NCI-H2171 treated with DMSO at 0.1 percent for 48 hours (cell line): ENCODE data around the gene FAAP100.

Source experiments
- DNase-seq: peaks from one replicate; lab custom pipeline; 2025; lab: John Stamatoyannopoulos, UW

FAAP100 gene

DNA sequence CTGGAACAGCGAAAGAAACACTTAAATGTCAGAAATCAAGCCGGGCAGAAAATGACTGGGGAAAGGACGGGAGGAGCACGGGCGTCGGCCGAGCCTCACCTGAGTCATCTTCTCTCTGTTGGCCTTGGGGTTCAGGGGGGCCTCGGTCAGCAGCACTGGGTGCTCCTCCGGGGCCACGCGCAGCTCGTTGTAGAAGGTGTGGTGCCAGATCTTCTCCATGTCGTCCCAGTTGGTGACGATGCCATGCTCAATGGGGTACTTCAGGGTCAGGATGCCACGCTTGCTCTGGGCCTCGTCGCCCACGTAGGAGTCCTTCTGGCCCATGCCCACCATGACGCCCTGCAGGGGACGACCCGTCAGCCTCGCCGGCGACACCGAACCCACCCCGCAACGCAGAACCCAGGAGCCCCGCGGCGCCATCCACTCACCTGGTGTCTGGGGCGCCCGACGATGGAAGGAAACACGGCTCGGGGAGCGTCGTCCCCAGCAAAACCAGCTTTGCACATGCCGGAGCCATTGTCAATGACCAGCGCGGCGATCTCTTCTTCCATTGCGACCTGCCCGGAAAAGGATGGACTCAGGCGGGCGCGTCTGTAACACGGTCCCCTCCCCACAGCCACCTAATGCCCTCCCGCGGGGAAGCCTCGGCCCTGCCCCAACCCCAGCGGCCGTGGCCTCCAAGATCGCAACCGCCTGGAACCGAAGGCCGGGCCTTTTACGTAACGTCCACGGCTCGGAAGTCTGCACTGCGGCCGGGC, 40.2 kb downstream of the FAAP100 start:
- DNase-seq = no peak

DNA sequence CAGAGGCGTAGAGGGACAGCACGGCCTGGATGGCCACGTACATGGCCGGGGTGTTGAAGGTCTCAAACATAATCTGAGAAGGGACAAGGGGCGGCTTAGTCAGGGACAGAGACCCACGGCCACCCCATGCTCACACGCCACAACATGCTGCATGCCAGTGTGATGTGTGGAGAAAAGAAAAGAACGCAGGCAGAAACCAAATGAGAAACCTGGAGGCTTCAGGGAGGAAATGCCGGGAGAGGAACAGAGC, 40.7 kb downstream of the FAAP100 start:
- no peak for DNase-seq

DNA sequence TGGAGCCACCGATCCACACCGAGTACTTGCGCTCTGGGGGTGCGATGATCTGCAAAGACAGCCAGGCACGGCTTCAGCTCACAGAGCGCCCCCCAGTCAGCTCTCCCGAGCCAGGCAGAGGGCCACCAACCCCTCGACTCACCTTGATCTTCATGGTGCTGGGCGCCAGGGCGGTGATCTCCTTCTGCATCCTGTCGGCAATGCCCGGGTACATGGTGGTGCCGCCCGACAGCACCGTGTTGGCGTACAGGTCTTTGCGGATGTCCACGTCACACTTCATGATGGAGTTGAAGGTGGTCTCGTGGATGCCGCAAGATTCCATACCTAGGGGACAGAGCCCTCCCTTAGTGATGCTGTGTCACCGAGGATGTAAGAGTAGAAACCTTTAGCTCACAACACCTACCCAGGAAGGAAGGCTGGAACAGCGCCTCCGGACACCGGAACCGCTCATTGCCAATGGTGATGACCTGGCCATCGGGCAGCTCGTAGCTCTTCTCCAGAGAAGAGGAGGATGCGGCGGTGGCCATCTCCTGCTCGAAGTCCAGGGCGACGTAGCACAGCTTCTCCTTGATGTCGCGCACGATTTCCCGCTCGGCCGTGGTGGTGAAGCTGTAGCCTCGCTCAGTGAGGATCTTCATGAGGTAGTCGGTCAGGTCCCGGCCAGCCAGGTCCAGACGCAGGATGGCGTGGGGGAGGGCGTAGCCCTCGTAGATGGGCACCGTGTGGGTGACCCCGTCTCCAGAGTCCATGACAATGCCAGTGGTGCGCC, 41.2 kb downstream of the FAAP100 start:
- DNase-seq = no peak

DNA sequence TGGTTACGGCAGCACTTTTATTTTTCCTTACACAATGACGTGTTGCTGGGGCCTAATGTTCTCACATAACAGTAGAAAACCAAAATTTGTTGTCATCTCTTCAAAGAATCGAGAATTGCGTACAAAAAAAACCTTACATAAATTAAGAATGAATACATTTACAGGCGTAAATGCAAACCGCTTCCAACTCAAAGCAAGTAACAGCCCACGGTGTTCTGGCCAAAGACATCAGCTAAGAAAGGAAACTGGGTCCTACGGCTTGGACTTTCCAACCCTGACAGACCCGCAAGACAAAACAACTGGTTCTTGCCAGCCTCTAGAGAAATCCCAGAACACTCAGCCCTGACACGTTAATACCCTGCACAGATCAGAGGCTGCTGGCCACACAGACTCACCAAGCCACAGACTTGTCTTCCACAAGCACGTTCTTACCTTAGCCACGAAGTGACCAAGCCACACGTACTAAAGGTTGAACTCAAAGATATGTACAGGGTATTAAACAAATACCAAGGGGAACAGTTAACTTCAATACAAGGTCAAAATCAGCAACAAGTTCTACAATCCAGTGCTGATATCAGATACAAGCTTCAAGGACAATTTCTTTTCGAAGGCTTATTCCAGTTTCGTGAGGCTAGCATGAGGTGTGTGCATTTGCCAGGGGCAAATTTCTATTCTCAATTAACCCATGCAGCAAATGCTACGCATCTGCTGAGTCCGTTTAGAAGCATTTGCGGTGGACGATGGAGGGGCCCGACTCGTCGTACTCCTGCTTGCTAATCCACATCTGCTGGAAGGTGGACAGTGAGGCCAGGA, 42.0 kb downstream of the FAAP100 start:
- no peak for DNase-seq

DNA sequence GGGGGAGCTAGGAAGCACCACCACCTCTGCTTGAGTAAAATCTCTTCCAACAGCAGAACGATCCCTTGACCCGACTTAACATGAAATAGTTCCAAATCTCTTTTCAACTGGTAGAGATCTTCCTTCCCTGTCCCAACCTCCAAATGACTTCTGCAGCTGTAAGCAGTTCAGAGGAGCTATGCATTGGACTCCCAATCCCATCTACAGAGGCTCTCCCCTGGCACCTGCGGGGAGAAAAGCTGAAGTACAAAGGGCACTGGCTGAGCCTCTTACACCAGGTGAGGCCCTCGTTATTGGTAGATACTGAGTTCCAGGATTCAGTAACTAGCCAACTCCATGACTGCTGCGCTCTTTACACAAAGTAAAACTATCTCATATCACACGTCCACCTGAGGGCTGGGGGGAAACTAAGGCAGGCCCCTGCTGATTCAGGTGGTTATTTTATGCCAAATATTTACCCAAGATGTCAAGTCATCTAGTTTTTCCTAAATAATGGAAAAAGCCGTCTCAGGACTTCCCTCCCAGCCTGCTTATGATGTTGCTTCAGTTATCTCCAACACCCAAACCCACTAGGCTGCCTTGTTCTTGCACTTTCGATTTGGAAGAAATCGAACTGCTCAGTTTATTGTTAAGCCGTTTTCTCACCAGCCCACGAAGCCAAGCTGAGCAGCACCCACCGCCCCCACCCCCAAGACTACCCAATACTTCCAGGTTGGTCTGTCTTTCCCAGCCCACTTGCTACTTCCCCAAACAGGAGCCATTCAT, 42.8 kb downstream of the FAAP100 start:
- peak; percentile 31 for DNase-seq

DNA sequence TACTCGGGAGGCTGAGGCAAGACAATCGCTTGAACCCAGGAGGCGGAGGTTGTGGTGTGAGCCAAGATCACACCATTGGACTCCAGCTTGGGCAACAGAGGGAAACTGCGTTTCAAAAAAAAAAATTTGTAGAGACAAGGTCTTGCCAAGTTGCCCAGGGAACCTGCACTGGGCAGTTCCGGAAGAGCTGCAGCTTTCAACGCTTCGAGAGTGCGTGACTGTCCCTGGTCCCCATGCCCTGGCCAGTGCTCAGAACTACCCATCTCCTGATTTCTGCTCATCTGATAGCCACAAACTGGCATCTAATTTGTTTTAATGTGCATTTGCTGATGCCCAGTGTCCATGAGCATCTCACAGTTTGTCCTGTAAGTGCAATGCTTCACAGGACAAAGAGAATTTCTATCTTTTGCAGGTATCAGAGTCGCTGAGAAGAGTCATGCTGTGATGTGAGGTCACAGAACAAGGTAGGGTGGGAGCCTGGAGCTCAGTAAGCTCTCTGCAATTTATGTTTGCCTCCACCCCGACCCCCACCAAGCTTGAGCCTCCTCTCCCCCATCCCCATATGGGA, 43.4 kb downstream of the FAAP100 start:
- peak; percentile 27 for DNase-seq

DNA sequence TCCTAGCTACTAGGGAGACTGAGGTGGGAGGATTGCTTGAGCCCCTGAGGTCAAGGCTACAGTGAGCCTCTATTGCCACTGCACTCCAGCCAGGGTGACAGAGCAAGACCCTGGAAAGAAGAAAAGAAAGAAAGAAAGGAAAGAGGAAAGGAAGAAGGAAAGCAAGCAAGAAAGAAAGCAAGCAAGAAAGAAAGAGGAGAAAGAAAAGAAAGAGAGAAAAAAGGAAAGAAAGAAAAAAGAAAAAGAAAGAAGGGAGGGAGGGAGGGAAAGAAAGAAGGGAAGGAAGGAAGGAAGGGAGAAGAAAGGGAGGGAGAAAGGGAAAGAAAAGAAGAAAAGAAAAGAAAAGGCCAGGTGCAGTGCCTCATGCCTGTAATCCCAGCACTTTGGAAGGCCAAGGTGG, 48.5 kb downstream of the FAAP100 start:
- no peak for DNase-seq

DNA sequence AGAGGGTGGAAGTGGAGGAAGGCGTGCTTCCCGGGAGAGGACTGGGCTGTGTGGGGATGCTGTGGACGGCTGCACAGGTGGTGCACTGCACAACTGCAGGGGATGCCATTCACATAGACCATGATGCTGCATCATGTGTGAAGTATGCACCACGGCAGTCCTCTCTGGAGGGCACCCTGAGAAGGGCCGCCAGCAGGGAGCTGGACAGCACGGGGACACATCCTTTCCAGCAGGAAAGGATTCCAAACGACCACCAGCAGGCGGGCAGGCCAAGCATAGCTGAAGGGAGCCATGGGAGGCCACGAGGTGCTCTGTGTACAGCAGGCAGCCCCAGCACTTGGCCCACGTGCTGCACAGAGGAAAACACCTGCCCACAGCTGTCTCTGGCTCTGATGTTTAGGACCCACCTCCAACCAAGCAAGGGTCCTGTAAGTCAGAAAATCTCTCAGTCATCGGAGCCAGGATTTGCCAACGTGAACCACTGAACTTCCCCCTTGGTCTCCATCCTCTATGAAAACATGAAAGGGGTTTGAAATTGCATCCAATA, 49.6 kb downstream of the FAAP100 start:
- no peak for DNase-seq

DNA sequence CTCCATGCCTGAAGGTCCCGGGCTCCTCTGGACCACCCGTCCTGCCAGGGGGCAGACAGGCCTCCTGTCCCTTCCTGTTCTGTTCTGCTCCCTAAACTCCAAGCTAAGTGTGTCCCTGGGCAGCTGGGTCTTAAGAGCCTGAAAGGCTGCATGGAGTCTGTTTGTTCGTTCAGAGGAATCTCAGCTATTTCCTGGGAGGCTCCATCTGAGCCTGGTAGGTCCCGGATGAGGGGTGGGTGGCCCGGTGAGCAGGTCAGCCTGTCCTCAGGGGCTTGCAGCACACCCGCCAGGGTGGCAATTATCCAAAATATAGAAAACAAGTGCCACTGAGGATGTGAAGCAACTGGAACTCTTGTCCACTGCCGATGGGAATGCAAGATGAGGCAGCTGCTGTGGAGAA, 52.1 kb downstream of the FAAP100 start:
- no peak for DNase-seq

DNA sequence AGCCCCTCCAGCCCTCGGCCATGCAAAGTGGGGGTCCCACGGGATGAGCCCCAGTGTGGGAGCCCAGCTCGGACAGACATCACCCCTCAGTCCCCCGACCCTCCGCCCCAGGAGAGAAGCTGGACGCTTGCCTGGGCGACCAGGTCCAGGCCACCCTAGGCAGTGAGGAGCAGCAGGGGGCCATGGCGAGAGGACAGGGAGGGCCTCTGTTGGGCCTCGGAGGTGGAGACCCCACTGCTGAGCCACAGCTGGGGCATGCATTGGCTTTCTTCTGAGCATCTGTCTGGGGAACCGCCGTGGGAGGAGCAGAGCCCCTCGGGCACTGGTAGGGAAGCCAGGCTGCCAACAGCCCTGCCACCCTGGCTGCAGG, 52.6 kb downstream of the FAAP100 start:
- DNase-seq = no peak

DNA sequence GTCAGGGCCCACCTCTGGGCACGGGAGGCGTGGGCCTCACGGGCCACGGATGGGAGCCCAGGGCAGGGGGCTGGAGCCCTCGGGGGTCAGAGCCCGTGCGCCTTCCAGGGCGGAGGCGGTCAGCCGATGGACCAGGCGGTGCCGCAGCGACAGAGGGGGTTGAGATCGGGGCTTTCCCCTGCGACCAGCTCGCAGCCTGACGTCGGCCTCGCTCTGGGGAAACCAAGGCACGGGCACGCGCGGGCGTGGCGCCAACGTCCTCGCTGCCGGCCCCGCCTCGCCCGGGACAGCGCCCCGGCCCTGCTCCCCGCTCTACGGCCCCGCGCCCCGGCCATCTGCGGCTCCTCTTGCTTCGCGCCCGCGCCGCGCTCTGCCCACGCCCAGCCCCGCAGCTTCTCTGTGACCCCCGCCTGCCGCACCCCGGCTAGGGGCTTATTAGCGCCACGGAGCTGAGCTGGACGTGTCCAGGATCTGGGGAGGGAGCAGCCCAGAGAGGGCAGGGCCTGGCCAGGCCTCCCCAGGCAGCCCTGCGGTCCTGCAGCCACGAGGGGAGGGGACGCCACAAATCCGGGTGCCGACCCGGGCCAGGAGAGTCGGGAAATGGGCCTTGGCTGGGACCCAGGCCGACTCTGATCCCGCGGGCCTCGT, 53.1 kb downstream of the FAAP100 start:
- DNase-seq = no peak

DNA sequence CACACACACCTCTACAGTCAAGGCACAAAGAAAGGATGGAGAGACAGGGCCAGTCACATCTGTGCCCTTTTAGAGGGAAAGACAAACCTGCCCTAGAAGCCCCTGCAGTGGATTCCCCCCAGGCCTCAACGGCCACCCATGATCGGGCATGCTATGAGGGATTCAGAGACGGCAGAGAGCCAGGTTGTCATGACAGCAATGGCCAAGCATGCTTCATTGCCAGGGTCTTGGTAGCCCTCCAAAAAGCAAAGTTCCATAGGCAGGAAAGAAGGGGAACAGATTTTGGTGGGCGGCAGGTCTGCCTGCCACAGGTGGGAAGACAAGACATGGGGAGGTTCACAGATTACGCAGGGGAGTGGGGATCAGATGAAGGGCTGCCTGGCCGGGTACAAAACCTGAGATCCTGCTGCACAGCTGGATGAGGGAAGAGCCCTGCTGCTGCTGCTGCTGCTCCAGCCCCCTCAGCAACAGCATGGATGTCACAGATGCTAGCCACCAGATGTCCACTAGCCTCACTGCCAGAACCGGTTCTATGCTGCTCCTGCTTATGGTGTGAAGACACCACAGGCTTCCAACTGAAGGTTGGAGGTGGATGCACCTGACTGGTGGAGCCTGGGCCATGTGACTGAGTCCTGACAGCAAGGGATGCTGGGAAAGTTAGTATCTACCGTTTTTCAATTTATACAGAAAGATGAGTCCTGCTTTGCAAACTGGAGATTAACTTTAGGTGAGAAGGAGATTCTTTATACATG, 57.4 kb downstream of the FAAP100 start:
- peak; percentile 91 for DNase-seq

DNA sequence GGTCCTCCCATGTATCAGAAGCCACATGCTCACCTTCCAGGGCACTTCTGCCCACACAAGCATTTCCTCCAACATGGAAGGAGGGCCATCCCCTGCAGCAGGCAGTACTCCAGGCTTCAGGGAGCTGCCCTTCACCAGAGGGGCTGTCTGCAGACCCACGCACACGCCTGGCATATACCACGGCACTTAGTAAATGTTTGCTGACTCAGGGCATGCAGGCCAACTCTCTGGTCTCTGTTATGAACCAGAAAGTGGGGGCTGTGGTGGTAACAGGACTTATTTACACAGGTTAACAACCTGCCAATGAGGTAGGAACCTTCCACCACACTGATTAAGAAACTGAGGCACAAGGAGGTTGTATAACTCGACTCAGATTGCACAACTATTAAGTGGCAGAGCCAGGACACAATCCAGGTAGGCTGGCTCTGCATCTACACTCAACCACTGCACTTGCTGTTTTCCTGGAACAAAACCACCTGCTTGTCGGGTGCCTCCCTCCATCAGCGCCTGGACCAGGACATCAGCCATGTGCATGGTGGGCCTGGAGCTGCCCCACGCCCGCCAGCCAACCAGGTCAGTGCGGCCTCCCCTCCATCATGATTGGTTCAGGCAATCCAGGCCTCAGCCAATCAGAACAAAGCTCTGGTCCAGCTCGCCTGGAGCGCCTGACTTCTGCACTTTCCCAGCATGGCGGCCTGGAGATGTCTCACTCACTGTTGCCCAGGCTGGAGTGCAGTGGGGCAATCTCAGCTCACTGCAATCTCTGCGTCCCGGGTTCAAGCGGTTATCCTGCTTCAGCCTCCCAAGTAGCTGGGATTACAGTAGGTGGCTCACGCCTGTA, 58.7 kb downstream of the FAAP100 start:
- no peak for DNase-seq

DNA sequence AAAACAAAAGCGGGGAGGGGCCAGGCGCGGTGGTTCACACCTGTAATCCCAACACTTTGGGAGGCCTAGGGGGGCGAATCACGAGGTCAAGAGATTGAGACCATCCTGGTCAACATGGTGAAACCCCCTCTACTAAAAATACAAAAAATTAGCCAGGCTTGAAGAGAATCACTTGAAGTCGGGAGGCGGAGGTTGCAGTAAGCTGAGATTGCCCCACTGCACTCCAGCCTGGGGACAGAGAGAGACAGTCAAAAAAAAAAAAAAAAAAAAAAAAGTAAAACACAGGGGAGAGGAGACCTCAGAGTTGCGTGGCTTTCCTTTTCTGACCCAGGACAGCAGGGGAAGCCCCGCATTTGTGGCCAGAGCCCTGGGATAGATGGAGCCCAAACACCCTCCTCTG, 59.4 kb downstream of the FAAP100 start:
- no peak for DNase-seq

DNA sequence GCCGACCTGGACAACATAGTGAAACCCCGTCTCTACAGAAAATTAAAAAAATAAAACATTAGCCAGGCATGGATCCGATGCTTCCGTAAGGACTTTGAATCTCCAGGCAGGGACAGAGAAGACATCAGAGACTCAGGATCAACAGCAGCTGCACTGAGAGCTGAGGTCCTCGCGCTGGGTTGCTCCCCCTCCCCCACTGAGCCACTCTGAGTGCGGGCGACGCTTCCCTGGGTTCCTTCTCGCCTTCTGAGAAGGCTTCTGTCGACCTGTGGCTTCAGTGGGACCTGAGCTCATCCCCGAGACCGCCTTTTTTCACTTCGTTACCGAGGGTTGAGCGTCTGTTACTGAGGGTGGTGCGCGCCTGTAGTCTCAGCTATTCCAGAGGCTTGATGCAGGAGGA, 60.0 kb downstream of the FAAP100 start:
- DNase-seq = no peak

DNA sequence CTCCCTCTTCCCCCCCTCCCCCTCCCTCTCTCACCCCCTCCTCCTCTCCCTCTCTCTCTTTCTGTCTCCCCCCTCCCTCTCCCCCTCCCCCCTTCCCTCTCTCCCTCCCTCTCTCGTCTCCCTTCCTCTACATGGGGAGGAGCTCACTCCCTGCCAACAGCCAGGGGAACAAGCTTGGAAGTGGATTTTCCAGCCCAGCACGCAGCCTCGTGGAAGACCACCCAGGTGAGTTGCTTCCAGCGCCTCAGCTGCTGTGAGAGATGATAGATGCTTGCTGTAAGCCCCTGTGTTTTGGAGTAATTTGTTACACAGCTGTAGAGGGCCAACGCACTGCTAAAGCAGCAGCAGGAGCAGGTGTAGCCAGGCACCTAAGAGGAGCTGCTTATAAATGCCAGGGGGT, 60.4 kb downstream of the FAAP100 start:
- peak; percentile 24 for DNase-seq

DNA sequence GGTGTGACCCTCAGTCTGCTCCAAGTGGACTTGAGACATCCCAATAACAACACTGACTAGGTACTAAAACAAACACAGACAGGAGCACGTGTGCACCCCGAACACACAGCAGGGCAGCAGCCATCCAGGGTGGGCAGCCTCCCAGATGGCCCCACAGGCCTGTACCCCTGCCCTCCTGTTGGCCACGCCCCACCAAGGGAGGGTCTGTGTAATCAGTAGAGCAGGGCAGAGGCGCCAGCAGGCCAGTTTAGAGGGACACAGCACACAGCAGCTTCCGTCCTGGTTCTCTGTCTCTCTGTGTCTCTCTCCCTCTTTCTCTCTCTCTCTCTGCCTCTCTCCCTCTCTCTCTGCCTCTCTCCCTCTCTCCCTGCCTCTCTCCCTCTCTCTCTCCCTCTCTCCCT, 61.0 kb downstream of the FAAP100 start:
- DNase-seq = peak; percentile 25

DNA sequence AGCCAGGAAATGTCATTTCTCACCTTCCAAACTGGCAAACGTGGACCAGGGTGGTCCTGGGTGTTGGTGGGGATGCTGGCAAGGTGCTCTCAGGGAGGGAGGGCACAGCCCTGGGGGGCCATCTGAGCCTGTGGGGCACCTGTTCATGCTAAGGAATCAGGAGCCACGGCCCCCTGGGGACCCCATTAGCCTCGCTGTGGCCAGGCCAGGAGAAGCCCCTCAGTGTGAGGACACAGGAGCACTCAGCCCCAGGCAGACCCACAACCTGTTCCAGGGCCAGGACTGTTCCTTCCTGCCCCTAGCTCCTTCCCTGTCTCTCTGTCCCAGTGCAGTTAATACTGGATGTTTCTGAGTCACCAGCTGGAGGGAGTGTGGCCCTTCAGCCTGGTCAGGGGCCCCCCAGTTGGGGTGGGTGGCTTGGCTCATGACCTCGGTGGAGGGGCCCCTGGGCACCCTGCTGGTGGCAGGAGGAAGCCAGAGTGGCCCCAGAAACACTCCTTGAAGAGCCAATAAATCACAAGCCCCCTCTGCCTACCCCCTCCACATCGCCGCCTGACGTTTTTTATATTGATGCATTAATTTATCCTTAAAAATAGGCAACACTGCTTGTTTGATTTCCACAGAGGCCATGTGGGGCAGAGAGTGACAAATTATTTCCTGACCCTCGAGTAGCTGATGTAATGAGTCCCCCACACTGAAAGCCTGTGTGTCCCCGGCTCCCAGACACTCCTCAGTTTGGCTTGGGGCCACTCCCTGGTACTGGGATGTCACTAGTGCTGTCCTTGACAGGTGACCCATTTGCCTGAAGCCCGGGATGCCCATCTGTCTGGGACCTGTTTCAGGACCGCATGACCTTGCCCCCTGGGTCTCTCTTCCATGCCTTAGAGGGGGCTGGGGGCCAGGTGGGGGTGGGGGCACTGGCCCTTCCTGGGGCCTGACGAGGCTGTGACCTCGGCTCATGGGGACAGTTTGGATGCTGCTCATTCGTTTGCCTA, 61.9 kb downstream of the FAAP100 start:
- DNase-seq = no peak
